ENCODE measurements around the gene CDKAL1. TPM values are rescaled to one million over a fixed set of nuclear protein-coding genes. Genes with fewer than 3 reads are reported as not detected.

CDKAL1 gene
- total RNA-seq, 5 donors from 2014 or later (not counting 1 experiment from before 2014, with no cell fraction given), result 18.8 to 29.9 (median 20.5) TPM

DNA sequence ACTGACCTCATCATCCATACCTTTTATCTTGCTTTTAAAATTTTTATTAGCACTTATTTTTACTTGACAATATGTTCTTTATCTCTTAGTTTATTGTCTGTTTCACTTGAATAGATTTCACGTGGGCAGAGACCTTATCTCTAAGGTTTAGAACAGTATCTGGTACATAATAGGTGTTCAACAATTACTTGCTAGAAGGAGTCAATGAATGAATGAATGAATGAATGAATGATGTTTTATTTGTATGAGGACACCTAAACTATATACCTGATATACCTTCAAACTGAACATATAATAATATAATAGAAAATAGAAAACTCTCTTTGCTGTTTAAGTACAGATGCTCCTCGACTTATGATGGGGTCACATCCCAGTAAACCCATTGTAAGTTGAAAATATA is 412.6 kb downstream of the CDKAL1 start:
- Histone ChIP-seq H3K27ac (ENCODE audit: low read length) (no peak overlapping the region), H3K4me3 (ENCODE audit: control insufficient read depth in 1 of 2, extremely low read depth in 1 of 2, low read length in 1 of 2) (no peak overlapping the region), H3K27me3 (replicated peaks in 1 of 2; ENCODE audit: control insufficient read depth in 2 of 2, extremely low read depth in 1 of 2, insufficient read depth in 2 of 2, low read length in 1 of 2) (no peaks in the 10 kb centered on the region), H3K9me3 (no peaks in the 10 kb centered on the region), H3K4me1 (ENCODE audit: control insufficient read depth in 1 of 2, extremely low read depth in 1 of 2, insufficient read depth in 2 of 2, low read length in 2 of 2) (no peaks in the 10 kb centered on the region), H3K36me3 (ENCODE audit: control insufficient read depth in 2 of 2, extremely low read depth in 1 of 2, insufficient read depth in 1 of 2, low read length in 1 of 2) (no peaks in the 10 kb centered on the region)
- Mint-ChIP-seq H3K27ac (no peak overlapping the region), H3K36me3 (peaks cover 27% of the 10 kb centered on the region), H3K4me3 (no peak overlapping the region), H3K4me1 (peaks cover 0 to 8% (median 0%) of the 10 kb centered on the region in 3 donors), H3K27me3 (no peaks in the 10 kb centered on the region), H3K9me3 (peaks cover 5 to 9% (median 8%) of the 10 kb centered on the region in 3 donors)
- WGBS (ENCODE audit: insufficient coverage), result no CpG with 5 or more reads among the region's 2 CpGs
- ChIA-PET CTCF (no interaction called here), POLR2A (no interaction called here)
- no peak for DNase-seq
- ATAC-seq (replicated peaks in 1 of 4), result no peak

DNA sequence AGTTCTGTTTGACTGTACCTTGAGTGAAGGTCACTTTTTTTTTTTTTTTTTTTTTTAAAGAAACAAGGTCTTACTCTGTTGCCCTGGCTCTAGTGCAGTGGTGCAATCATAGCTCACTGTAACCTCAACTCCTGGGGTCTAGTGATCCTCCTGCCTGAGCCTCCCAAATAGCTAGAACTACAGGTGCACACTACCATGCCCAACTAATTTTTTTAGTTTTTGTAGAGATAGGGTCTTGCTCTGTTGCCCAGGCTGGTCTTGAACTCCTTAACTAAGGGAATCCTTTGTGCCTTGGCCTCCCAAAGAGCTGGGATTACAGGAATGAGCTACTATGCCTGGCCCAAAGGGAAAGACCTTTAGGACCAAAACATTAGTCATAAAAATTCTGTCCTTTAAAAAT is 413.7 kb downstream of the CDKAL1 start:
- no peak overlapping the region for H3K4me3 Mint-ChIP-seq
- POLR2A ChIA-PET, result no interaction called here
- CTCF ChIA-PET, result no interaction called here
- peaks cover 26% of the 10 kb centered on the region for H3K36me3 Mint-ChIP-seq
- Histone ChIP-seq H3K27ac (ENCODE audit: low read length) (no peak overlapping the region), H3K4me3 (ENCODE audit: control insufficient read depth in 1 of 2, extremely low read depth in 1 of 2, low read length in 1 of 2) (no peak overlapping the region), H3K4me1 (ENCODE audit: control insufficient read depth in 1 of 2, extremely low read depth in 1 of 2, insufficient read depth in 2 of 2, low read length in 2 of 2) (no peaks in the 10 kb centered on the region), H3K27me3 (replicated peaks in 1 of 2; ENCODE audit: control insufficient read depth in 2 of 2, extremely low read depth in 1 of 2, insufficient read depth in 2 of 2, low read length in 1 of 2) (no peaks in the 10 kb centered on the region), H3K9me3 (no peaks in the 10 kb centered on the region), H3K36me3 (ENCODE audit: control insufficient read depth in 2 of 2, extremely low read depth in 1 of 2, insufficient read depth in 1 of 2, low read length in 1 of 2) (no peaks in the 10 kb centered on the region)
- no peaks in the 10 kb centered on the region for H3K27me3 Mint-ChIP-seq
- ATAC-seq (replicated peaks in 1 of 4), result no peak
- DNase-seq, result no peak
- H3K9me3 Mint-ChIP-seq, result peaks cover 4 to 8% (median 6%) of the 10 kb centered on the region in 3 donors
- H3K4me1 Mint-ChIP-seq, result peaks cover 0 to 8% (median 0%) of the 10 kb centered on the region in 3 donors
- H3K27ac Mint-ChIP-seq, result no peak overlapping the region

GRCh38 chr6:20948556-20948955 is 414.3 kb downstream of the CDKAL1 start:
- no peak for DNase-seq
- WGBS (ENCODE audit: insufficient coverage), result 100% methylated on average over 1 of the region's 2 CpGs
- H3K27me3 Mint-ChIP-seq, result no peaks in the 10 kb centered on the region
- Histone ChIP-seq H3K4me1 (ENCODE audit: control insufficient read depth in 1 of 2, extremely low read depth in 1 of 2, insufficient read depth in 2 of 2, low read length in 2 of 2) (no peaks in the 10 kb centered on the region), H3K27me3 (replicated peaks in 1 of 2; ENCODE audit: control insufficient read depth in 2 of 2, extremely low read depth in 1 of 2, insufficient read depth in 2 of 2, low read length in 1 of 2) (no peaks in the 10 kb centered on the region), H3K27ac (ENCODE audit: low read length) (no peak overlapping the region), H3K9me3 (no peaks in the 10 kb centered on the region), H3K36me3 (ENCODE audit: control insufficient read depth in 2 of 2, extremely low read depth in 1 of 2, insufficient read depth in 1 of 2, low read length in 1 of 2) (no peaks in the 10 kb centered on the region), H3K4me3 (ENCODE audit: control insufficient read depth in 1 of 2, extremely low read depth in 1 of 2, low read length in 1 of 2) (no peak overlapping the region)
- peaks cover 1 to 5% (median 3%) of the 10 kb centered on the region in 3 donors for H3K9me3 Mint-ChIP-seq
- no peak for ATAC-seq (replicated peaks in 1 of 4)
- peaks cover 0 to 5% (median 0%) of the 10 kb centered on the region in 3 donors for H3K4me1 Mint-ChIP-seq
- H3K4me3 Mint-ChIP-seq, result no peak overlapping the region
- peaks cover 21% of the 10 kb centered on the region for H3K36me3 Mint-ChIP-seq
- ChIA-PET POLR2A (interaction anchor here in 1 of 2 donors (0.5 kb wide), 1 partner anchor 241 kb away, joined by 3 read pairs; no protein-coding TSS in a partner anchor), CTCF (no interaction called here)
- H3K27ac Mint-ChIP-seq, result no peak overlapping the region

DNA sequence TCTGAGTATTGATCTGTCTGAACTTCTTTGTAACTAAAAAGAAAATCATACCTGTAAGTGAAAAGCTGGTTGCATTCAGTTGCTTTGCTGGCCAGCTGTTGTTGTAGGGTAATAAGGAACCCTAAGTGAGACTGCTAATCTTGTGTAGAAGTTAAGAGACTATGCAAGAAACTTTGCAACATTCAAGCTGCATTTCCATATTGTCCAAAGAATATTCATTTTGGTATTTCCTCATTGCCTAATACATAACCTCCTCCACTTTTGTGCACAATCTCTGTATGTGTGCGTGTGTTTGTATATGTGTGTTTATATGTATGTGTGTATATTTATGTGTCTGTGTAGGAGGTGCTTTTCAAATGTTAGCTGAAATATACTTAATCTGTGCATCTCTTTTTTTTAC is 414.9 kb downstream of the CDKAL1 start:
- ChIA-PET POLR2A (no interaction called here), CTCF (no interaction called here)
- Histone ChIP-seq H3K4me3 (ENCODE audit: control insufficient read depth in 1 of 2, extremely low read depth in 1 of 2, low read length in 1 of 2) (no peak overlapping the region), H3K9me3 (no peaks in the 10 kb centered on the region), H3K36me3 (ENCODE audit: control insufficient read depth in 2 of 2, extremely low read depth in 1 of 2, insufficient read depth in 1 of 2, low read length in 1 of 2) (no peaks in the 10 kb centered on the region), H3K27ac (ENCODE audit: low read length) (no peak overlapping the region), H3K4me1 (ENCODE audit: control insufficient read depth in 1 of 2, extremely low read depth in 1 of 2, insufficient read depth in 2 of 2, low read length in 2 of 2) (no peaks in the 10 kb centered on the region), H3K27me3 (replicated peaks in 1 of 2; ENCODE audit: control insufficient read depth in 2 of 2, extremely low read depth in 1 of 2, insufficient read depth in 2 of 2, low read length in 1 of 2) (no peaks in the 10 kb centered on the region)
- Mint-ChIP-seq H3K27ac (no peak overlapping the region), H3K9me3 (peaks cover 0 to 1% (median under 1%) of the 10 kb centered on the region in 3 donors), H3K27me3 (no peaks in the 10 kb centered on the region), H3K4me3 (no peak overlapping the region), H3K4me1 (no peaks in the 10 kb centered on the region), H3K36me3 (peaks cover 21% of the 10 kb centered on the region)
- no peak for DNase-seq
- no CpG with 5 or more reads among the region's 1 CpG for WGBS (ENCODE audit: insufficient coverage)
- ATAC-seq (replicated peaks in 1 of 4), result no peak

DNA sequence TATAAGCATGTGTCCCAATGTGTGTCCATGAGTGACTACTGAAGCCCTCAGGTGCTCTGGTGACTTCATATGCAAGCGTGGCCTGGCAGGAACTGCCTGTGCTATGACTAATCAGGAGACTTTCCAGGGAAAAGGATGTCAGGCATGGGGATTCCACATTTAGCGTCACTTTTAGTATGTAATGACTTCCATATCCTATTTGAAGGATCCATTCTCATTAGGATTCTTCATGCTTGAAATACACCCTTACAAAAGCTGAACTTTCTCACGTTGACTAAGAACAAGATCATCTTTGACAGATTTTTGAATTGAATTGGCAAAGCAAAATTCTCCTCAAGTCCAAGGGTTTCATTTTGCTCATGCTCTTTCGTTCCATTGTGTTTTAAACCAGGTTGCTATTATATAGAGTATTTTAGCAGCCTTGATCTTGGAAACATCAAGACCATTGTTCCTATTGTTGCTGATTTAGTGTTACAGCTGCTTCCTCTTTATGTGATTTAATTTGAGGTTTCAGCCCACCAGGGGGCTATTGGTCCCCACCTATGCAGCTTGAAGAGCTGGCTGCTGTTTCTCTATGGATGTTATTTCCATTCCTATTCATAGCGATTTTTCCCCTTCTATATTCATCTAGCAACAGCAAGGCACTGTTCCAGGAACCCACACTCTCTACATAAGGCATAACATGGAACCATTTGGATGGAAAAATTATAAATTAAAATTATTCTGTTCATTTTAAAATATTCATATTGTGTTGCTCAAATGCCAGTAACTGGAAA is 418.6 kb downstream of the CDKAL1 start:
- H3K9me3 Mint-ChIP-seq, result no peaks in the 10 kb centered on the region
- Histone ChIP-seq H3K4me3 (ENCODE audit: control insufficient read depth in 1 of 2, extremely low read depth in 1 of 2, low read length in 1 of 2) (no peak overlapping the region), H3K27me3 (replicated peaks in 1 of 2; ENCODE audit: control insufficient read depth in 2 of 2, extremely low read depth in 1 of 2, insufficient read depth in 2 of 2, low read length in 1 of 2) (no peaks in the 10 kb centered on the region), H3K4me1 (ENCODE audit: control insufficient read depth in 1 of 2, extremely low read depth in 1 of 2, insufficient read depth in 2 of 2, low read length in 2 of 2) (no peaks in the 10 kb centered on the region), H3K9me3 (no peaks in the 10 kb centered on the region), H3K36me3 (ENCODE audit: control insufficient read depth in 2 of 2, extremely low read depth in 1 of 2, insufficient read depth in 1 of 2, low read length in 1 of 2) (peaks cover 0 to 13% of the 10 kb centered on the region in 2 donors), H3K27ac (ENCODE audit: low read length) (no peak overlapping the region)
- H3K27ac Mint-ChIP-seq, result no peak overlapping the region
- peaks cover 43% of the 10 kb centered on the region for H3K36me3 Mint-ChIP-seq
- POLR2A ChIA-PET, result interaction anchor here (0.6 to 0.8 kb wide), 3 partner anchors 9 to 166 kb away, joined by 3 read pairs; no protein-coding TSS in a partner anchor
- no peaks in the 10 kb centered on the region for H3K27me3 Mint-ChIP-seq
- H3K4me3 Mint-ChIP-seq, result no peak overlapping the region
- WGBS (ENCODE audit: insufficient coverage), result 83% methylated on average over 2 of the region's 5 CpGs
- CTCF ChIA-PET, result interaction anchor here (0.6 kb wide), 2 partner anchors 17 to 33 kb away, joined by 3 to 5 read pairs; no protein-coding TSS in a partner anchor
- no peak for ATAC-seq (replicated peaks in 1 of 4)
- DNase-seq, result no peak
- H3K4me1 Mint-ChIP-seq, result no peaks in the 10 kb centered on the region

DNA sequence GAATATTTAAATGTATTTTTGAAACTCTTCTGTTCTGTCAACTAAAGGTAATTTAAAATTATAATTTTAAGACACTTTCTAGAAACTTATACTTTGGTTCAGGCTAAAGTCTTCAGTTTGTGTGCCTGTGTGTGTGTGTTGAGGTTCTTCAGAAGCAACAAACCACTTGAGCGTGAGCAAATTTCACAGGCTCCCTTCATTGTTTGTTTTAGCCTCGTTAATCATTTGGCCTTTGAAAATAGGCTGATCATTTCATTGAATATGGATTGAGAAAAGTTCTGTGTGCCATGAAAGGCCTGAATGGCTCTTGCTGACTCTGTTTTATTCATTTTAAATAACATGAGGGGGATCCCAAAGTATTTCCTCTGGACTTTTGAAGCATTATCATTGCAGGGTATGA is 420.1 kb downstream of the CDKAL1 start:
- Mint-ChIP-seq H3K9me3 (no peaks in the 10 kb centered on the region), H3K27ac (no peak overlapping the region), H3K36me3 (peaks cover 49% of the 10 kb centered on the region), H3K4me1 (no peaks in the 10 kb centered on the region), H3K27me3 (no peaks in the 10 kb centered on the region), H3K4me3 (no peak overlapping the region)
- Histone ChIP-seq H3K36me3 (ENCODE audit: control insufficient read depth in 2 of 2, extremely low read depth in 1 of 2, insufficient read depth in 1 of 2, low read length in 1 of 2) (peaks cover 0 to 13% of the 10 kb centered on the region in 2 donors), H3K27ac (ENCODE audit: low read length) (no peak overlapping the region), H3K4me1 (ENCODE audit: control insufficient read depth in 1 of 2, extremely low read depth in 1 of 2, insufficient read depth in 2 of 2, low read length in 2 of 2) (no peaks in the 10 kb centered on the region), H3K9me3 (no peaks in the 10 kb centered on the region), H3K4me3 (ENCODE audit: control insufficient read depth in 1 of 2, extremely low read depth in 1 of 2, low read length in 1 of 2) (no peak overlapping the region), H3K27me3 (replicated peaks in 1 of 2; ENCODE audit: control insufficient read depth in 2 of 2, extremely low read depth in 1 of 2, insufficient read depth in 2 of 2, low read length in 1 of 2) (no peaks in the 10 kb centered on the region)
- ChIA-PET POLR2A (no interaction called here), CTCF (no interaction called here)
- no peak for ATAC-seq (replicated peaks in 1 of 4)
- WGBS (ENCODE audit: insufficient coverage), result 100% methylated on average over 1 of the region's 2 CpGs
- DNase-seq, result no peak

Data from T-cell (primary cell).